Psoas muscle (tissue), 8 donors: ENCODE measurements around the gene LONRF3. TPM values are rescaled to one million over a fixed set of nuclear protein-coding genes. Genes with fewer than 3 reads are reported as not detected.

ENCODE experiments used
- ATAC-seq, 4 donors: fragments of 200-7000 bp; cut with Tn5 transposase; one replicate each; pipeline ENCODE4 v1.9.1; 2020; ENCODE audit warnings: moderate library complexity in 3 of 4, mild to moderate bottlenecking in 2 of 4
- DNase-seq, 2 donors: peaks; one replicate each; pipeline ENCODE4 v3.0.0-alpha.2; 2020
- H3K27ac ChIP-seq: fragments of 200-600 bp; one replicate; pipeline ENCODE4 v1.8.0; 2022
- H3K27me3 ChIP-seq, 3 donors: fragments of 200-600 bp in 1 of 3; one replicate each; pipeline versions ENCODE4 v1.6.1 to v1.8.0; 2013 to 2022; ENCODE audit warnings: low read length in 2 of 3, mild to moderate bottlenecking in 2 of 3, moderate library complexity in 1 of 3; ENCODE audit not compliant: insufficient read depth in 3 of 3
- H3K36me3 ChIP-seq, 2 donors: fragments of 200-600 bp in 1 of 2; one replicate each; pipeline versions ENCODE4 v1.6.1 to v1.8.0; 2013 to 2022; ENCODE audit warnings: low read depth in 1 of 2, mild to moderate bottlenecking in 1 of 2, moderate library complexity in 1 of 2; ENCODE audit not compliant: insufficient read depth in 1 of 2
- H3K4me1 ChIP-seq: fragments of 200-600 bp; one replicate; pipeline ENCODE4 v1.8.0; 2022
- H3K4me3 ChIP-seq: fragments of 200-600 bp; one replicate; pipeline ENCODE4 v1.8.0; 2022; ENCODE audit warnings: mild to moderate bottlenecking
- H3K9me3 ChIP-seq: fragments of 200-600 bp; one replicate; pipeline ENCODE4 v1.8.0; 2022
- CTCF ChIP-seq: fragments of 200-600 bp; IDR thresholded peaks from one replicate; pipeline ENCODE4 v1.8.0; 2022; ENCODE audit warnings: antibody characterized with exemption
- WGBS, 3 donors: extraction: QIAGEN DNeasy Blood & Tissue Kit; methylation state at CpG; one replicate each; pipeline versions ENCODE4 v1.1.6 to v1.1.7; 2013; 5-methylcytosine and 5-hydroxymethylcytosine counted together
- intact Hi-C, 2 donors: fragments of 100-400 bp; cut with DNase I; formaldehyde crosslinking; loops; one replicate each; pipeline versions ENCODE4 v1.11.0 to v1.14.2; 2022
- polyA plus RNA-seq, 3 donors: library from polyadenylated mRNA; stranded (reverse); fragments of 200-250 nt; gene quantifications; one replicate each; pipeline ENCODE4 v1.2.3, GENCODE V29; 2013
- total RNA-seq, 4 donors: library from RNA; stranded (reverse); fragmentation: NEBNext Ultra II Directional in 2 of 4; extraction: Animal tissue kit (Norgen Biotek cat#: 25700) in 2 of 4; gene quantifications; one replicate each; pipeline versions ENCODE4 v1.2.1 to v1.2.4, GENCODE V29; 2021 to 2023
- donor health status: healthy with polysubstance abuse.
- donor health status: DM: no; HTN: no; CAD: no; lungs with moderate emphysema.
- donor health status: Bipolar disorder and iron deficiency.
- donor health status: healthy.
- donor health status: DM: yes; HTN: yes; CAD: no.
- donor health status: DM: no; HTN: no; CAD: no.
- donor health status: DM: no; HTN: no; CAD: no.
- donor health status: DM: yes; HTN: yes; CAD: no.

Gene LONRF3
- total and polyA plus RNA-seq, 7 donors, result 8.4 to 55.8 (median 20.2) TPM

- peak; percentile 79 to 92 (median 84) for ATAC-seq
- no peak for TF ChIP-seq CTCF
- H3K9me3 ChIP-seq, result no peaks in the 10 kb centered on the region
- no peak overlapping the region for H3K4me3 ChIP-seq
- H3K27ac ChIP-seq, result no peak overlapping the region
- peak in 1 of 2 donors; percentile 49 for DNase-seq
- no peaks in the 10 kb centered on the region for H3K36me3 ChIP-seq
- H3K27me3 ChIP-seq, result no peaks in the 10 kb centered on the region
- peaks cover 4% of the 10 kb centered on the region for H3K4me1 ChIP-seq
- intact Hi-C loops, result no loop called here
- WGBS, 3 donors, result 31 to 50% (median 34%) methylated on average over 4 of the region's 4 CpGs
Observed at GRCh38 chrX:119041175-119041574, 66.8 kb downstream of the LONRF3 start.

GRCh38 chrX:119042040-119042439 lies 67.6 kb downstream of the LONRF3 start:
- no peak overlapping the region for H3K27ac ChIP-seq
- H3K27me3 ChIP-seq, result no peaks in the 10 kb centered on the region
- intact Hi-C loops, result no loop called here
- no peaks in the 10 kb centered on the region for H3K9me3 ChIP-seq
- H3K4me1 ChIP-seq, result peaks cover 4% of the 10 kb centered on the region
- no peaks in the 10 kb centered on the region for H3K36me3 ChIP-seq
- ATAC-seq, result no peak
- H3K4me3 ChIP-seq, result no peak overlapping the region
- 84 to 98% (median 94%) methylated on average over 3 of the region's 3 CpGs for WGBS, 3 donors
- no peak for TF ChIP-seq CTCF
- no peak for DNase-seq

- H3K4me3 ChIP-seq, result no peak overlapping the region
- intact Hi-C loops, result no loop called here
- H3K4me1 ChIP-seq, result peaks cover 4% of the 10 kb centered on the region
- DNase-seq, result no peak
- no peak for ATAC-seq
- 83 to 97% (median 93%) methylated on average over 1 of the region's 1 CpG for WGBS, 3 donors
- no peaks in the 10 kb centered on the region for H3K36me3 ChIP-seq
- no peak for TF ChIP-seq CTCF
- no peaks in the 10 kb centered on the region for H3K27me3 ChIP-seq
- no peak overlapping the region for H3K27ac ChIP-seq
- no peaks in the 10 kb centered on the region for H3K9me3 ChIP-seq
Observed at GRCh38 chrX:119042996-119043395, 68.6 kb downstream of the LONRF3 start.

- 81 to 100% (median 85%) methylated on average over 2 of the region's 2 CpGs for WGBS, 3 donors
- H3K4me1 ChIP-seq, result peaks cover 1% of the 10 kb centered on the region
Observed at GRCh38 chrX:119045884-119046283, 71.5 kb downstream of the LONRF3 start.

More at GRCh38 chrX:119045884-119046283, 71.5 kb downstream of the LONRF3 start:
- no peak for TF ChIP-seq CTCF
- DNase-seq (no peak), ATAC-seq (no peak)
- Histone ChIP-seq H3K27ac (no peak overlapping the region), H3K27me3 (no peaks in the 10 kb centered on the region), H3K36me3 (no peaks in the 10 kb centered on the region), H3K4me3 (no peak overlapping the region), H3K9me3 (no peaks in the 10 kb centered on the region)
- intact Hi-C loops, result no loop called here
